Measurements from ENCODE around the gene RUBCN. TPM values are rescaled to one million over a fixed set of nuclear protein-coding genes. Genes with fewer than 3 reads are reported as not detected.

Gene RUBCN
- total and polyA plus RNA-seq, 2 of the 13 experiments (the other 11 are each of a cell fraction or from before 2014, with no cell fraction given): 5.2 to 8.1 TPM

GRCh38 chr3:197746209-197746608 lies 9.5 kb upstream of the RUBCN start (continued):
- no peak for TF ChIP-seq ZNF609 (CRISPR knock-in tag; IDR thresholded peaks at IDR 0.05; ENCODE audit: borderline replicate concordance)
- TF ChIP-seq ZNF142 (CRISPR knock-in tag; IDR thresholded peaks at IDR 0.05): no peak
